HEK293 (cell line): ENCODE results near the gene GMEB1.
"Not testable (repeated sequence)": the region's sequence is repeated elsewhere in the genome, so short reads cannot be mapped to it uniquely, and the experiment has no call there.

Experiments
- CTCF ChIA-PET: fragments of 350-600 bp; formaldehyde crosslinking; extraction: SDS; loops from one replicate; lab custom pipeline; 2021; ENCODE audit warnings: antibody characterized with exemption; lab: Yijun Ruan, JAX
- POLR2A ChIA-PET: fragments of 300-600 bp; formaldehyde crosslinking; extraction: SDS; loops from one replicate; lab custom pipeline; 2020; ENCODE audit warnings: antibody characterized with exemption, inconsistent platforms; lab: Yijun Ruan, JAX
- H3K27ac ChIP-seq: fragments of 200-500 bp; sonication (Bioruptor generic); 2 replicates; pipeline ENCODE4 v1.5.1; 2014; ENCODE audit warnings: low read depth, low read length, control low read depth, inconsistent platforms; ENCODE audit errors: extremely low read depth
- H3K36me3 ChIP-seq, 2 experiments: fragments of 200-500 bp in 1 of 2; sonication (Bioruptor generic) in 1 of 2; 1 replicate in 1 of 2; 2 replicates in 1 of 2; pipeline ENCODE4 v1.5.1; 2014 to 2017; ENCODE audit warnings: inconsistent platforms in 2 of 2, low read length in 2 of 2; ENCODE audit not compliant: control insufficient read depth in 2 of 2, insufficient read depth in 1 of 2
- H3K4me1 ChIP-seq: fragments of 200-500 bp; sonication (Bioruptor generic); 2 replicates; pipeline ENCODE4 v1.5.1; 2014; ENCODE audit warnings: mild to moderate bottlenecking, low read length, inconsistent platforms; ENCODE audit not compliant: control insufficient read depth, insufficient read depth
- H3K4me3 ChIP-seq: 2 replicates; pipeline ENCODE4 v1.5.1; 2011; ENCODE audit warnings: low read depth, mild to moderate bottlenecking, control low read depth, low read length, moderate library complexity
- H3K9me3 ChIP-seq: fragments of 200-500 bp; sonication (Bioruptor generic); 2 replicates; pipeline ENCODE4 v1.5.1; 2014; ENCODE audit warnings: low read depth, low read length, inconsistent platforms; ENCODE audit not compliant: control insufficient read depth, insufficient read depth
- GFI1B ChIP-seq: fragments of 450-650 bp; formaldehyde crosslinking; IDR thresholded peaks from 2 replicates; pipeline ENCODE4 v1.5.1; 2016; ENCODE audit warnings: missing biosample characterization, missing genetic modification characterization
- GLI2 ChIP-seq: fragments of 450-650 bp; formaldehyde crosslinking; IDR thresholded peaks from 2 replicates; pipeline ENCODE4; 2017; ENCODE audit warnings: missing biosample characterization, missing genetic modification characterization, low read depth, borderline replicate concordance
- GLIS2 ChIP-seq: fragments of 450-650 bp; formaldehyde crosslinking; IDR thresholded peaks from 2 replicates; pipeline ENCODE4 v1.5.1; 2016; ENCODE audit warnings: missing biosample characterization, missing genetic modification characterization
- KLF7 ChIP-seq: fragments of 450-650 bp; formaldehyde crosslinking; IDR thresholded peaks from 2 replicates; pipeline ENCODE4 v1.5.1; 2016; ENCODE audit warnings: missing biosample characterization, missing genetic modification characterization, borderline replicate concordance
- MYNN ChIP-seq: fragments of 450-650 bp; formaldehyde crosslinking; IDR thresholded peaks from 2 replicates; pipeline ENCODE4 v1.5.1; 2016; ENCODE audit warnings: missing biosample characterization, missing genetic modification characterization, borderline replicate concordance
- OVOL3 ChIP-seq: fragments of 450-650 bp; formaldehyde crosslinking; IDR thresholded peaks from 2 replicates; pipeline ENCODE4 v1.5.1; 2016; ENCODE audit warnings: missing biosample characterization, missing genetic modification characterization
- PATZ1 ChIP-seq: fragments of 450-650 bp; formaldehyde crosslinking; IDR thresholded peaks from 2 replicates; pipeline ENCODE4 v1.5.1; 2016; ENCODE audit warnings: missing biosample characterization, missing genetic modification characterization
- RBAK ChIP-seq: fragments of 450-650 bp; formaldehyde crosslinking; IDR thresholded peaks from 2 replicates; pipeline ENCODE4 v1.5.1; 2016; ENCODE audit warnings: missing biosample characterization, missing genetic modification characterization
- ZBTB1 ChIP-seq: fragments of 450-650 bp; formaldehyde crosslinking; IDR thresholded peaks from 2 replicates; pipeline ENCODE4 v1.5.1; 2016; ENCODE audit warnings: missing biosample characterization, missing genetic modification characterization
- ZBTB11 ChIP-seq: fragments of 450-650 bp; formaldehyde crosslinking; conservative IDR thresholded peaks from 2 replicates; pipeline ENCODE4 v1.5.1; 2016; ENCODE audit warnings: low read depth, missing biosample characterization, missing genetic modification characterization
- ZFP3 ChIP-seq: fragments of 450-650 bp; formaldehyde crosslinking; IDR thresholded peaks from 2 replicates; pipeline ENCODE4 v1.5.1; 2016; ENCODE audit warnings: low read depth, missing biosample characterization, missing genetic modification characterization
- ZNF223 ChIP-seq: fragments of 450-650 bp; formaldehyde crosslinking; IDR thresholded peaks from 2 replicates; pipeline ENCODE4 v1.5.1; 2016; ENCODE audit warnings: missing biosample characterization, missing genetic modification characterization
- ZNF324 ChIP-seq: fragments of 450-650 bp; formaldehyde crosslinking; IDR thresholded peaks from 2 replicates; pipeline ENCODE4 v1.5.1; 2016; ENCODE audit warnings: missing biosample characterization, missing genetic modification characterization
- ZNF341 ChIP-seq: fragments of 450-650 bp; formaldehyde crosslinking; IDR thresholded peaks from 2 replicates; pipeline ENCODE4; 2016; ENCODE audit warnings: low read depth, missing biosample characterization, missing genetic modification characterization
- ZNF366 ChIP-seq: fragments of 450-650 bp; formaldehyde crosslinking; conservative IDR thresholded peaks from 2 replicates; pipeline ENCODE4 v1.5.1; 2016; ENCODE audit warnings: missing biosample characterization, missing genetic modification characterization
- ZNF426 ChIP-seq: fragments of 450-650 bp; formaldehyde crosslinking; IDR thresholded peaks from 2 replicates; pipeline ENCODE4 v1.5.1; 2017; ENCODE audit warnings: missing biosample characterization, missing genetic modification characterization, mild to moderate bottlenecking, inconsistent platforms, moderate library complexity
- ZNF510 ChIP-seq: fragments of 450-650 bp; formaldehyde crosslinking; IDR thresholded peaks from 2 replicates; pipeline ENCODE4 v1.5.1; 2018; ENCODE audit warnings: mild to moderate bottlenecking, missing genetic modification characterization, missing biosample characterization; ENCODE audit not compliant: insufficient replicate concordance
- ZNF555 ChIP-seq: fragments of 450-650 bp; formaldehyde crosslinking; conservative IDR thresholded peaks from 2 replicates; pipeline ENCODE4 v1.5.1; 2017; ENCODE audit warnings: missing biosample characterization, mild to moderate bottlenecking, missing genetic modification characterization, inconsistent platforms
- ZNF600 ChIP-seq: fragments of 450-650 bp; formaldehyde crosslinking; IDR thresholded peaks from 2 replicates; pipeline ENCODE4 v1.5.1; 2016; ENCODE audit warnings: missing biosample characterization, missing genetic modification characterization
- ZNF610 ChIP-seq: fragments of 450-650 bp; formaldehyde crosslinking; IDR thresholded peaks from 2 replicates; pipeline ENCODE4 v1.5.1; 2016; ENCODE audit warnings: missing biosample characterization, missing genetic modification characterization, borderline replicate concordance
- ZNF623 ChIP-seq: fragments of 450-650 bp; formaldehyde crosslinking; IDR thresholded peaks from 2 replicates; pipeline ENCODE4 v1.5.1; 2016; ENCODE audit warnings: missing biosample characterization, missing genetic modification characterization
- ZNF660 ChIP-seq: fragments of 450-650 bp; IDR thresholded peaks from 2 replicates; pipeline ENCODE4 v1.5.1; 2018; ENCODE audit warnings: missing biosample characterization, mild to moderate bottlenecking, missing genetic modification characterization
- ZNF664 ChIP-seq: fragments of 450-650 bp; formaldehyde crosslinking; IDR thresholded peaks from 2 replicates; pipeline ENCODE4 v1.5.1; 2016; ENCODE audit warnings: missing biosample characterization, missing genetic modification characterization
- ZNF791 ChIP-seq: fragments of 450-650 bp; formaldehyde crosslinking; IDR thresholded peaks from 2 replicates; pipeline ENCODE4 v1.5.1; 2016; ENCODE audit warnings: missing biosample characterization, missing genetic modification characterization

Gene GMEB1

GRCh38 chr1:28680151-28680550 lies 11.6 kb downstream of the GMEB1 start (continued):
- TF ChIP-seq ZNF623 (tag by site-specific recombination): no peak
- TF ChIP-seq KLF7 (tag by site-specific recombination): no peak
- no peak for TF ChIP-seq ZNF366 (tag by site-specific recombination)
- TF ChIP-seq MYNN (tag by site-specific recombination): no peak
- no peak for TF ChIP-seq GLIS2 (tag by site-specific recombination)

GRCh38 chr1:28682840-28683239 lies 14.3 kb downstream of the GMEB1 start:
- ChIA-PET POLR2A (interaction anchor here (0.7 to 1.4 kb wide), 3 partner anchors 11 to 124 kb away, joined by 3 to 4 read pairs (median 4); partner anchors contain the start of gene RNU11), CTCF (interaction anchor here (0.6 kb wide), 1 partner anchor 145 kb away, joined by 3 read pairs; no protein-coding TSS in a partner anchor)
- Histone ChIP-seq H3K4me1 (no peaks in the 10 kb centered on the region), H3K36me3 (peaks cover 13 to 32% of the 10 kb centered on the region in 2 experiments; a peak in 2 of 3 replicates), H3K9me3 (no peaks in the 10 kb centered on the region), H3K27ac (no peak overlapping the region), H3K4me3 (no peak overlapping the region)
- TF ChIP-seq ZNF600 (tag by site-specific recombination) (peak; percentile 61; the same call in 1 of the 2 replicates), PATZ1 (tag by site-specific recombination) (no peak)

GRCh38 chr1:28684937-28685336 lies 16.4 kb downstream of the GMEB1 start:
- TF ChIP-seq ZNF660 (tag by site-specific recombination) (no peak), ZNF324 (tag by site-specific recombination) (no peak), ZNF341 (tag by site-specific recombination) (no peak)
- TF ChIP-seq, all 188 proteins: peak for 0
- Histone ChIP-seq H3K4me3 (no peak overlapping the region), H3K27ac (no peak overlapping the region), H3K9me3 (no peaks in the 10 kb centered on the region), H3K36me3 (peaks cover 13 to 32% of the 10 kb centered on the region in 2 experiments; a peak in 2 of 3 replicates), H3K4me1 (no peaks in the 10 kb centered on the region)
- ChIA-PET POLR2A (no interaction called here), CTCF (no interaction called here)

- H3K4me1 ChIP-seq, H3K9me3 ChIP-seq, H3K4me3 ChIP-seq, H3K27ac ChIP-seq: not testable (repeated sequence)
- CTCF ChIA-PET: interaction anchor here (0.6 kb wide), 1 partner anchor 88 kb away, joined by 8 read pairs; no protein-coding TSS in a partner anchor
- peaks cover 45 to 48% of the 10 kb centered on the region in 2 experiments for H3K36me3 ChIP-seq
- POLR2A ChIA-PET: interaction anchor here (0.7 kb wide), 2 partner anchors 28 to 425 kb away, joined by 4 read pairs; no protein-coding TSS in a partner anchor
- TF ChIP-seq ZNF223 (peak; percentile 59; the same call in 1 of the 2 replicates), ZNF510 (peak; percentile 83), ZFP3 (tag by site-specific recombination) (0 out of 2 replicates have a peak, but pooled peaks have one; percentile 15), ZBTB1 (tag by site-specific recombination) (peak; percentile 75; the same call in 1 of the 2 replicates), ZNF341 (tag by site-specific recombination) (peak; percentile 28; the same call in 1 of the 2 replicates), ZNF664 (tag by site-specific recombination) (peak; percentile 87), GFI1B (tag by site-specific recombination) (0 out of 2 replicates have a peak, but pooled peaks have one; percentile 44), ZNF791 (tag by site-specific recombination) (peak; percentile 75), ZNF426 (tag by site-specific recombination) (peak; percentile 97), OVOL3 (tag by site-specific recombination) (peak; percentile 63; the same call in 1 of the 2 replicates), RBAK (tag by site-specific recombination) (peak; percentile 84), GLI2 (tag by site-specific recombination) (peak; percentile 66; the same call in 1 of the 2 replicates), ZNF555 (peak; percentile 88), ZBTB11 (tag by site-specific recombination) (peak; percentile 83), ZNF610 (0 out of 2 replicates have a peak, but pooled peaks have one; percentile 38)
Measured at GRCh38 chr1:28691627-28692026, 23.0 kb downstream of the GMEB1 start.
